ENCODE measurements around the gene CENATAC.
"Not testable (repeated sequence)": the region's sequence is repeated elsewhere in the genome, so short reads cannot be mapped to it uniquely, and the experiment has no call there.

The CENATAC gene

GRCh38 chr11:118997627-118998387, at the start of gene CENATAC:
Gene CENATAC (plus strand): TSS chr11:118998138. CDS start chr11:118998198, 60 bp downstream.
- DNase-seq (ENCODE audit: low read depth in 2 of 2) = peak; percentile 87 to 93

- no peak for DNase-seq (ENCODE audit: low read depth in 2 of 2)
Measured at GRCh38 chr11:118953265-118953664, 44.7 kb upstream of the CENATAC start.

- DNase-seq (ENCODE audit: low read depth in 2 of 2) = not testable (repeated sequence)
Measured at GRCh38 chr11:118953976-118954375, 44.0 kb upstream of the CENATAC start.

GRCh38 chr11:118956094-118956846, 41.7 kb upstream of the CENATAC start, which contains the start of gene UPK2:
Gene UPK2 (plus strand): TSS chr11:118956298. CDS start chr11:118956351, 53 bp downstream.
- DNase-seq (ENCODE audit: low read depth in 2 of 2) = peak; percentile 80 to 86

- no peak for DNase-seq (ENCODE audit: low read depth in 2 of 2)
Measured at GRCh38 chr11:118956847-118957469, 41.0 kb upstream of the CENATAC start.

- DNase-seq (ENCODE audit: low read depth in 2 of 2) = no peak
Measured at GRCh38 chr11:118957549-118957948, 40.4 kb upstream of the CENATAC start.

- DNase-seq (ENCODE audit: low read depth in 2 of 2) = no peak
Measured at GRCh38 chr11:118957968-118958367, 40.0 kb upstream of the CENATAC start.

- no peak for DNase-seq (ENCODE audit: low read depth in 2 of 2)
Measured at GRCh38 chr11:118958577-118958976, 39.4 kb upstream of the CENATAC start.

- DNase-seq (ENCODE audit: low read depth in 2 of 2) = no peak
Measured at GRCh38 chr11:118961189-118961588, 36.7 kb upstream of the CENATAC start.

GRCh38 chr11:118961591-118961990, 36.3 kb upstream of the CENATAC start:
- DNase-seq (ENCODE audit: low read depth in 2 of 2) = no peak

- not testable (repeated sequence) for DNase-seq (ENCODE audit: low read depth in 2 of 2)
Measured at GRCh38 chr11:118969508-118969907, 28.4 kb upstream of the CENATAC start.

- DNase-seq (ENCODE audit: low read depth in 2 of 2) = no peak
Measured at GRCh38 chr11:118971646-118972045, 26.3 kb upstream of the CENATAC start, which contains the start of gene FOXR1. Gene FOXR1 (plus strand): TSS chr11:118971761. CDS start chr11:118971932, 171 bp downstream.

GRCh38 chr11:118973985-118974384, 24.0 kb upstream of the CENATAC start:
- no peak for DNase-seq (ENCODE audit: low read depth in 2 of 2)

GRCh38 chr11:118975771-118976709, 21.9 kb upstream of the CENATAC start:
- DNase-seq (ENCODE audit: low read depth in 2 of 2) = no peak

GRCh38 chr11:118979434-118979833, 18.5 kb upstream of the CENATAC start:
- DNase-seq (ENCODE audit: low read depth in 2 of 2) = no peak

- no peak for DNase-seq (ENCODE audit: low read depth in 2 of 2)
Measured at GRCh38 chr11:118980191-118980881, 17.6 kb upstream of the CENATAC start.

GRCh38 chr11:118984337-118984736, 13.6 kb upstream of the CENATAC start:
- DNase-seq (ENCODE audit: low read depth in 2 of 2) = not testable (repeated sequence)

- DNase-seq (ENCODE audit: low read depth in 2 of 2) = no peak
Measured at GRCh38 chr11:118984825-118985224, 13.1 kb upstream of the CENATAC start.

GRCh38 chr11:118988280-118988679, 9.7 kb upstream of the CENATAC start:
- no peak for DNase-seq (ENCODE audit: low read depth in 2 of 2)

GRCh38 chr11:118991486-118992038, 6.4 kb upstream of the CENATAC start:
- not testable (repeated sequence) for DNase-seq (ENCODE audit: low read depth in 2 of 2)
